CD4-positive, alpha-beta T cell treated with Interleukin-2 at 100 ng/mL for 4 hours (primary cell): Measurements from ENCODE around the gene ASIC3.
"Not testable (repeated sequence)": the region's sequence is repeated elsewhere in the genome, so short reads cannot be mapped to it uniquely, and the experiment has no call there.

Source experiments
- DNase-seq: peaks from one replicate; pipeline ENCODE4 v3.0.0-alpha.2; 2020; ENCODE audit warnings: low spot score

ASIC3 gene

GRCh38 chr7:151032936-151033863 lies 15.1 kb upstream of the ASIC3 start:
- no peak for DNase-seq

GRCh38 chr7:151033864-151034249 lies 14.5 kb upstream of the ASIC3 start:
- no peak for DNase-seq

GRCh38 chr7:151034312-151035025 lies 13.9 kb upstream of the ASIC3 start:
- DNase-seq: no peak

- DNase-seq: no peak
Measured at GRCh38 chr7:151035026-151035717, 13.2 kb upstream of the ASIC3 start.

GRCh38 chr7:151035902-151036301 lies 12.4 kb upstream of the ASIC3 start:
- no peak for DNase-seq

- DNase-seq: peak; percentile 55
Measured at GRCh38 chr7:151038951-151039849, 9.1 kb upstream of the ASIC3 start.

GRCh38 chr7:151039850-151040548 lies 8.3 kb upstream of the ASIC3 start:
- no peak for DNase-seq

- no peak for DNase-seq
Measured at GRCh38 chr7:151040616-151041375, 7.5 kb upstream of the ASIC3 start.

GRCh38 chr7:151043449-151043848 lies 4.9 kb upstream of the ASIC3 start:
- not testable (repeated sequence) for DNase-seq

- no peak for DNase-seq
Measured at GRCh38 chr7:151043959-151044358, 4.4 kb upstream of the ASIC3 start.

GRCh38 chr7:151045262-151045661 lies 3.1 kb upstream of the ASIC3 start:
- no peak for DNase-seq

- DNase-seq: no peak
Measured at GRCh38 chr7:151045967-151046366, 2.4 kb upstream of the ASIC3 start.

- no peak for DNase-seq
Measured at GRCh38 chr7:151046603-151047573, 1.4 kb upstream of the ASIC3 start.

- no peak for DNase-seq
Measured at GRCh38 chr7:151048911-151049463, 656 bp downstream of the ASIC3 start.

GRCh38 chr7:151051108-151051507 lies 2.8 kb downstream of the ASIC3 start:
- peak; percentile 26 for DNase-seq

GRCh38 chr7:151053096-151053495 lies 4.8 kb downstream of the ASIC3 start:
- DNase-seq: no peak

- DNase-seq: no peak
Measured at GRCh38 chr7:151053751-151054150, 5.4 kb downstream of the ASIC3 start.

GRCh38 chr7:151056283-151056665 lies 7.9 kb downstream of the ASIC3 start:
- no peak for DNase-seq
